Ureter (tissue), 1 donor: Measurements from ENCODE around the gene IFNLR1. TPM values are rescaled to one million over a fixed set of nuclear protein-coding genes. Genes with fewer than 3 reads are reported as not detected.

Experiments used
- DNase-seq: peaks from one replicate; pipeline ENCODE4 v3.0.0-alpha.2; 2020; ENCODE audit warnings: low spot score
- total RNA-seq: library from RNA; stranded (reverse); gene quantifications from one replicate; pipeline ENCODE4 v1.2.4, GENCODE V29; 2023
- donor health status: DM: yes; HTN: yes; CAD: no.

The IFNLR1 gene
- total RNA-seq, 1 donor from 2014 or later, result 4.6 TPM

DNA sequence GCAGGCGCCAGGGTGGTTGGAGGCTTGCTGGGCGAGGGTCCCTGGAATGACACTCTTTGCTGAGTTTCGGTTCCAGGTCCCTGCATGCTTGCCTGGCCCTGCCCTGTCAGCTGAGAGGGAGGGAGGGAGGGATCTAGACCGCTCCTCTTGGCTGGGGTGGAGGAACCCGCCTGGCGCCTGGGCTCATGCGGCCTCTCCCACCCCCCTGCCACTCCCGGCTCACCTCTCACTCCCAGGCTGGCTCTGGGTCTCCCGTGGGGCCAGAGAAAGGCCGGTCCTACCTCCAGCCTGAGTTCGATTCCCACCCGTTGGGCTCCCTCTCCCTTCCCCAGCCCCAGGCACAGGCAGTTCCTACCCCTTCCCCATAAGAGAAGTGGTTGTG lies 19.0 kb upstream of the IFNLR1 start:
- DNase-seq, result peak; percentile 67

- no peak for DNase-seq
Observed at GRCh38 chr1:24205345-24206082, 18.4 kb upstream of the IFNLR1 start.

- DNase-seq, result no peak
Observed at GRCh38 chr1:24204116-24204515, 17.0 kb upstream of the IFNLR1 start.

DNA sequence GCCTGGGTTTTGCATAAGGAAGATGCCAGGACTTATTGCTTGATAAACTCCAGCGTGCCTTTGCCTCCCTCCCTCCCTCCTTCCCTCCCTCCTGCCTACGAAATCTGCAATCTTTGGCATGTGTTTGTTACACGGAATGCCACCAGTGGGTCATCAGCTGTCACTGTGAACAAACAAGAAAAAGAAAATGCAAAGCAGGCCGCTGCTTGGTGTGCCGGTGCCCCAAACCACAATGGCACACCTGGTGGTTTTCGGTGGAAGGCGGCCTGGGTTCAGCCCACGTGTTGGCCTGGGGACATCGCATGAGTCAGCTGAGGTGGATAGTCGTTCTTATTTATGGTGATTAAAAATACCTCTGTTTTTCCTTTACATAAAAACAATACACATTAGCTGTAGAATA lies 16.3 kb upstream of the IFNLR1 start:
- peak; percentile 80 for DNase-seq

- no peak for DNase-seq
Observed at GRCh38 chr1:24202987-24203386, 15.9 kb upstream of the IFNLR1 start.

DNA sequence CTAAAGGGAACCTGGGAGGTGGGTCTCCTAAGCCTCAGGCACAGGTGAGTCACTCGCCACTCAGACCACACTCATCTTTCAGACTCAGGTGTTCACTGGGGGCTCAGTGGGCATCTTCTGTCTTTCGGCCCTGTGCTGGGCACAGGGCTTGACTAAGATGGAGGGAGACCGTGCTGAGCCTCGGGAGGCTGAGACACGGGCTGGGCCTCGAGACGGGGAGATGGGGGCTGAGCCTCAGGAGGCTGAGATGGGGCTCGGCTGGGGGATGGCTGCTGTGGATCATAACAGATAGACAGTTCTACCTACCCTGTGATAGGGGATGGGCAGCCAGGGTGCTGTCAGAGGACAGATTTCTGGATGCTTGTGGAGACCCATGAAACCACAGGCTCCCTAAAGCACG lies 15.5 kb upstream of the IFNLR1 start:
- DNase-seq, result no peak

DNA sequence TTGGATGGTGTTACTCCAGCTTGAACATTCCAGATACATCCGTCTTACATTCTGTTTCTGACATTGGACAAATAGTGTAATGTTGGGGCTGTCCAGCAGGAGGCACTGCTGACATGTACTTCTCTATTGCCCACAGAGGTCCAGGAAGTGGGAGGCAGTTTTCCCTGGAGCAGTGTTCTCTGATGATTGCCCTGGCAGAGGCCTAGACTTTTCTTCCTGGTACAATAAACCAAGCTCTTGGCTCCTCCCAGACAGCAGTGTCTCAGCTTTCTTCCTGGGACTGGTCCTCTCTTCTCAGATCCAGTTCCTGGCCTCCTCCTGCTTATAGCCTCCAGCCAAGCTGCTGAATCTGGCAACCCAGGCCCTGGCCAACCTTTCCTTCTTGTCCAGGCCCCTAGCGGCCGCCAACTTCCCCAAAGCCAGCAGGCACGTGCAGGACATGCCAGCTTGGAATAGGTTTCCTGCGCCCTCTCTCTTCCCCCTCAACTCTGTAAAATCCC lies 14.9 kb upstream of the IFNLR1 start:
- DNase-seq, result peak; percentile 94

GRCh38 chr1:24199291-24199900 lies 12.3 kb upstream of the IFNLR1 start:
- DNase-seq, result peak; percentile 66

DNA sequence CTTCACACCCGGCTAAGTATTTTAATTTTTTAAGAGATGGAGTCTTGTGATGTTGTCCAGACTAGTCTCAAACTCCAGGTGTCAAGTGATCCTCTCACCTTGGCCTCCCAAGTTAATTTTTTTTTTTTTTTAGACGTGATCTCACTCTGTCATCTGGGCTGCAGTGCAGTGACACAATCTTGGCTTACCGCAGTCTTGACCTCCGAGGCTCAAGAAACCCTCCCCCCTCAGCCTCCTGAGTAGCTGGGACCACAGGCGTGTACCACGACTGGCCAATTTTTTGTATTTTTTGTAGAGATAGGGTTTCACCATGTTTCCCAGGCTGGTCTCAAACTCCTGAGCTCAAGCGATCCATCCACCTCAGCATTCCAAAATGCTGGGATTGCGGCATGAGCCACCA lies 11.7 kb upstream of the IFNLR1 start:
- no peak for DNase-seq

DNA sequence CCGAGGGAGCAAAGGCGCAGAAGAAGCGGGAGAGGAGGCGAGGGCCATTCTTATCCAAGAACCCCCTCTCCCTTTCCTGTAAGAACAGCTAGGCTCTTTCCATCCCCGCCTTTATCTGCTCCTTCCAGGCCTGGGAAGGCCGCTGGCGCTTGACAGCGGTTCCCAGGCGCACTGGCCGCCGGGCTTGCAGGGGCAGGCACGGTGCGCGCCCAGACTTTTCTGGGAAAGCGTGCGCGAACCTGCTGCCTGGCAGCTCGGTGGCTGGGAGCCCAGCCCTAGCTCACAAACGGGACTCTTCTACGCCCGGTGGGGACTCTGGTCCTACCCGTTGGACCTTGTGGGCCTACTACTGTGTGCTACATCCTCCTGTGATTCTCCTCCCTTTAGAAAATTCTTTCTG lies 8.8 kb upstream of the IFNLR1 start:
- DNase-seq, result peak; percentile 63

DNA sequence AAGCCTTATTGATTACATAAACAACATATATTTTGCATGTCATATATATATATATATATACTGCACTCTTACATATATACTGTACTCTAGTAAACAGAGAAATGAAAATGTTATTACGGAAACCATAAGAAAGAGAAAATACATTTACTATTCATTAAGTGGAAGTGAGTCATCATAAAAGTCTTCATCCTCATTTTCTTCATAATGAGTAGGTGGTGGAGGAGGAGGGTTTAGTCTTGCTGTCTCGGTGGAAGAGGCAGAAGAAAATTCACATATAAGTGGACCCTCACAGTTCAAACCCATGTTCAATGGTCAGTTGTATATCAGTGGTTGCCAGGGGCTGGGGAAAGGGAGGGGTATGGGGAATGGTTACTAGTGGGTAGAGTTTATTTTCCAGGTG lies 8.0 kb upstream of the IFNLR1 start:
- no peak for DNase-seq

DNA sequence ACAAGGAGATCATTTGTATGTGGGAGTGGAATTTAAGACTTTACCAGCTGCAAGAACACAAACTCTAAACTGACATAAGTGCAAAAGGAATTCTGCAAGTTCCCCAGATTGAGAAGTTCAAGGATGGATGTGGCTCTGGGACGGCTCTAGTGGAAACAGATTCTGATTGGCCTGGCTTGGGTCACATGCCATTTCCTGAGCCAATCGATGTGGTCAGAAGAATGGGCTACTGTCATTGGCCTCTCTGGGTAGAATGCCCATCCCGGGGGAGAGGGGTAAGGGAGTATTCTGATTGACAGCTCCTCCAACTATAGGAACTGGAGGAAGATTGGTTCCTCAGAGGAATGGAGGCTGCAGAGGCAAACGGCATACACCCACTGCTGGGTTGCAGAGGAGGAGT lies 6.0 kb upstream of the IFNLR1 start:
- DNase-seq, result no peak

DNA sequence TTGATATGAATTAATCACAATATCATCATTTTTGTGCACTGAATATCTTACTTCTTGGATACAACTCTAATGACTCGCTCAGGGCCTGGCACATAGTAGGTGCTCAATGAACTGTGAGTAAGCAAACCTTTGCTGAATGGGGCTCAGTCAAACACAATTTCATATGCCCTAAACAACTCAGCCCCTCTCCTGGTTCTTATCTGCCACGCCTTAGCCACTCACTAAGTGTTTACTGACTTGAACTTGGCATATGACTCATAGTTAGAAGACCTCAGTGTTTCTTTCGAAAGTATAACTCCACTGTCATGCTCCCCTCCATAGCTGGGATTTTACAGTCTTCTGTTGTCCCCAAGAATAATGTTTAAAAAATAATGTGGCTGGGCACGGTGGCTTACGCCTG lies 4.8 kb upstream of the IFNLR1 start:
- no peak for DNase-seq

DNA sequence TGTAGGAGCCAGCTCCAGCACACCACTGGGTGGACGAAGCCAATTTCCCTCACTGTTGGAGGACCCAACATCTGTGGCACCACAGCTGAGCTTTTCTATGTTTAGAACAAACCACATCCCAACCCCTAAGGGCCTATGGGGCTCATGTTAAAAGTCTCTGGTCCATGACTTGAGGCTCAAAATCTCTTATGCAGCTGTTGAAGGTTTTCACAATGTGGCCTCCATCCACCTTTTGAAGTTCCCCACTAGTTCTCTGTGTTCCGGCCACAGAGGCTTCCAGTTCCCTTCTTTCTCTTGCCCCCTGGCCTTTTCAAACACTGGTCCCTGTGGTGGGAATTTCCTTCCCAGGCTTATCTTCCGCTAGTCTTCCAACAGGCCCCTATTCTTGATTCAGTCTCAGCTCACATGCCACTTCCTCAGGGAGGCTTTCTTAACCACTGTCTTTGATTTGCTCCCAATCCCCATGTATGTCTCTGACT lies 3.9 kb upstream of the IFNLR1 start:
- DNase-seq, result no peak

DNA sequence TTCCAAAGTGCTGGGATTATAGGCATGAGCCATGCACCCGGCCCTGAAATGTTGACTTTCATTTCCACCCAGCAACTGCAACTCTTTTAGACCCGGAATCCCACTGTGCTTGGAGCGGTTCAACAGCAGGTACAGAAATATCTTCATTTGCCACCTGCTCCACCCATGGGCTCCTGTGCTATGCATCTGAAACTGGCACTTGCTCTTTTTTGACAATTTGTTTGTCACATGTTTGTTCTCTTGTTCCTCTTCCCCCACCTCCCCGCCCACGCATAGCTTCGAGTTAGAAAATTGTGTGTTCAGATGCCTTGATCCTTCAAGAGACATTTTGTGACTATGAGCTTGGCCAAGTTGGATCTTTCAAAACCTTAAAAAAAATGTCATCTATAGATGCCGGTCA lies 2.4 kb upstream of the IFNLR1 start:
- DNase-seq, result no peak

DNA sequence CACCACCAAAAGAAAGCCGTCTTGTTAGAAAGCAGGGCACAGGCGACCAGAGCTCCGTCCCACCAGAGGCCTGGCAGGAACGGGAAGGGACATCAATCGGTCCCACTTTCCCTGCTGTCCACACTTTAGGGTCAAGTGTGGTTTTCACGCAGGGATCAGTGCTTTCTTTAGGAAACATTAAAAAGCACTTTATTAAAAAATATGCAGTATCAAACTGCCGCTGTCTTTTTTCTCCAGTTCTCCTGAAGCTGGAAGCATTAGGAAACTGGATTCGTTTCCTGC lies 437 bp downstream of the IFNLR1 start:
- no peak for DNase-seq

DNA sequence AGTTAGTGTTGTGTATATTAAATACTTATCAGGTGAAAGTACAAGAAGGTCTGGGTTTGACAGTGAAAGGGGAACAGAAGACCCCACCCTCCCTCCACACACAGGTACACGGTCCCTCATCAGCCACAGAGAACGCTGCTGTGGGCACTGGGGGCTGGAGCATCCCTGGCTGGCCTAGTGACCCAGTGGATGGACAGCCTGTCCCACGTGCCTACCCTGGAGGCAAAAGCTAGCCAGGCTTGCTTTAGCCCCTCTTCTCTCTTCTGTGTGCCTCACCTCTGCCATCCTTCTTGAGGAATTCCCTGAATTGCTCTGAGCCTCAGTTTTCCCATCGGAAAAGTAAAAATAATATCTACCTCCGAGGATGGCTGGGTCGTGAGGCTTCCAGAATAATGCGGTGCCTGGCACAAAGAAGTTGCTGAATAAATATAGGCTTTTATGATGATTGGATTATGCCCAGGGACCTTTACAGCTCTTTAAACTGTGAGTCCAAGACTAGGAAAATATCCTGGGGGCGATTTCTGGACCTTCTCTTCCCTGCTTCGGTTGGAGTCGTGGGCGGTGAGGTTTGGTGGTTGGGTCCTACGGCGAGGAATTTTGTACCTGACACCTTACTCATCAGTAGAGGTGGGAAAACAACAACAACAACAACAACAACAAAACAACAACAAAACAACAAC lies 918 bp downstream of the IFNLR1 start:
- no peak for DNase-seq

DNA sequence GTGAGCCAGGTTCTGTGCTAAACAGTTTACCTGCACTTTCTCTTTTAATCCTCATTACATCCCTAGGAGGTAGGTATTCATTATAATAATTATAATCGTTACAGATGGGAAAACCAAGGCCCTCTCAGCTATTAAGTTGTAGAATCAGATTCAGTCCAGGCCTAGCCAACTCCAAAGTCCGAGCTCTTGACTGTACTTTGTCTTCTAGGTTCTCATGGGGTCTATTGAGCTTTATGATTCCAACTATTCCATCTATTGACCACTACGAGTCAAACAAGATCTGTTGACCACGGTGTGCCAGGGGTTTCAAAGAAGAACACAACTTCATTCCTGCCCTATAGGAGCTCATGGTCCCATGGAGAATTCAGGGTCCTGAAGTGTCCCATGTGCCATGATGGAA lies 2.0 kb downstream of the IFNLR1 start:
- DNase-seq, result no peak

GRCh38 chr1:24182061-24182460 lies 5.0 kb downstream of the IFNLR1 start:
- no peak for DNase-seq

GRCh38 chr1:24181619-24182018 lies 5.5 kb downstream of the IFNLR1 start:
- DNase-seq, result no peak

GRCh38 chr1:24180676-24181075 lies 6.4 kb downstream of the IFNLR1 start:
- no peak for DNase-seq

DNA sequence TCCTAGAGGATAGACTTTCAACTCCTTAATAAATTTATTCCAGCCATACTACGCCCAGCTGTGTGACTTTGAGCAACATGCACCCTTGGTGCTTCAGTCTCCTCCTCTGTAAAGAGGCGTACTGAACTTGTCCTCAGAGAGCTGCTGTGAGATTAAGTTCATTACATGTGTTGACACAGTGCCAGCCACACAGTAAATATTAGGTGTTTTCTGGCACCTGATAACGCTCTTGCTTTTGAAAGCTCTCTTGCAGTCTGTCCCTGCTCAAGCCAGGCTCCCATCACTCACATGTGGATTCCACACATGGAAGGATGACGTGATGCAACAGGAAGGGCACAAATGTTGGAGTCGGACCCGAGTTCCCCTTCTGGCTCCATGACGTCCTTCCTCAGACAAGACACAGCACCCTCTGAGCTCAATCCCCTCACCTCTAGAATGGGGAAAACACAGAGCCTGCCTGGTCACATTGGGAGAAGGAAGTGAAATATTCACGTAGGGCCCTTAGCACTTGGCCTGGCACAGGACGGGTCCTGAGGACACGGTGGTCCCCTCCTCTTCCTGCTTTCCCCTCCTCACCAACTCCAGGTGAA lies 7.7 kb downstream of the IFNLR1 start:
- DNase-seq, result no peak

DNA sequence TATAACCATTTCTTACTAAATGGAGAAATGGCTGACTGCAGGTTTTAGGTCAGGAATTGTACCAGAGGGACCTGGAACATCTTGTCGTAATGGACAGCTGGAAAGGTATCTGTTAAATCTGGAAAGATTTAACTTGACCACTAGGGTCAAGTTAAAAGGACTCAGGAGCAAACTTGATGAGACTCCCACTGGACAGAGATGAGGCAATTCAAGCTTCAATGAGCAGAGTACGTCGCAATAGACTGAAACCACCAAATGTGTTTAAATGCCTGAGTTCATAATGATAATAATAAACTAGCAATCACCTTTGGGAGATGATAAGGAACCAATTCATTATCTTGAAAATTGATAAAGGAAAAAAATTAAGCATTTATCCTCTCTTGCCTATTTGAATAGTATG lies 8.7 kb downstream of the IFNLR1 start:
- no peak for DNase-seq
